ENCODE measurements around the gene HEPACAM2. TPM values are rescaled to one million over a fixed set of nuclear protein-coding genes. Genes with fewer than 3 reads are reported as not detected.

The HEPACAM2 gene
- total and polyA plus RNA-seq, 11 donors = not detected

- no peak for DNase-seq
- no peak for TF ChIP-seq POLR2A (IDR thresholded peaks at IDR 0.05)
- TF ChIP-seq CTCF (IDR thresholded peaks at IDR 0.05) = no peak
- Histone ChIP-seq H3K4me1 (peaks cover 0 to 9% (median 0%) of the 10 kb centered on the region in 12 donors), H3K27me3 (no peaks in the 10 kb centered on the region), H3K4me3 (no peak overlapping the region), H3K36me3 (peaks cover 0 to 12% (median 6%) of the 10 kb centered on the region in 9 donors), H3K9me3 (no peaks in the 10 kb centered on the region), H3K27ac (no peak overlapping the region)
- WGBS, 4 donors = 34 to 57% (median 48%) methylated on average over 5 of the region's 5 CpGs
- ATAC-seq = peak in 1 of 4 donors; percentile 70
- intact Hi-C loops (cut with DNase I) = loop anchor here in 2 of 10 donors (10.0 kb wide), 2 partner anchors 305 to 835 kb away; no protein-coding TSS in a partner anchor
Observed at GRCh38 chr7:93249491-93250148, 23.4 kb upstream of the HEPACAM2 start.

GRCh38 chr7:93245525-93246432 lies 19.5 kb upstream of the HEPACAM2 start:
- Histone ChIP-seq H3K4me1 (peaks cover 0 to 9% (median 0%) of the 10 kb centered on the region in 12 donors), H3K4me3 (no peak overlapping the region), H3K9me3 (no peaks in the 10 kb centered on the region), H3K27ac (no peak overlapping the region), H3K36me3 (peaks cover 0 to 12% (median 5%) of the 10 kb centered on the region in 9 donors), H3K27me3 (no peaks in the 10 kb centered on the region)
- ATAC-seq = no peak
- intact Hi-C loops (cut with DNase I) = loop anchor here in 2 of 10 donors (10.0 kb wide), 2 partner anchors 309 to 839 kb away; no protein-coding TSS in a partner anchor
- 58 to 64% (median 59%) methylated on average over 9 of the region's 9 CpGs for WGBS, 4 donors
- TF ChIP-seq POLR2A (IDR thresholded peaks at IDR 0.05) = no peak
- TF ChIP-seq CTCF (IDR thresholded peaks at IDR 0.05) = peak; percentile 50 to 75 (median 64)
- DNase-seq = no peak

GRCh38 chr7:93242106-93242505 lies 15.8 kb upstream of the HEPACAM2 start:
- intact Hi-C loops (cut with DNase I) = loop anchor here in 2 of 10 donors (10.0 kb wide), 2 partner anchors 313 to 843 kb away; no protein-coding TSS in a partner anchor
- ATAC-seq = no peak

More at GRCh38 chr7:93242106-93242505, 15.8 kb upstream of the HEPACAM2 start:
- Histone ChIP-seq H3K27me3 (no peaks in the 10 kb centered on the region), H3K36me3 (peaks cover 0 to 18% (median 11%) of the 10 kb centered on the region in 9 donors), H3K9me3 (no peaks in the 10 kb centered on the region), H3K27ac (no peak overlapping the region), H3K4me3 (no peak overlapping the region), H3K4me1 (peaks cover 0 to 9% (median 0%) of the 10 kb centered on the region in 12 donors)
- DNase-seq = no peak
- TF ChIP-seq CTCF (IDR thresholded peaks at IDR 0.05) = no peak
- TF ChIP-seq POLR2A (IDR thresholded peaks at IDR 0.05) = no peak
- WGBS, 4 donors = 91 to 96% (median 92%) methylated on average over 3 of the region's 3 CpGs
